GM18502 (cell line): ENCODE results near the gene C2orf68.
A peak's percentile ranks its signal among the peaks of the same experiment; 100 is the strongest.
"Not testable (repeated sequence)": the region's sequence is repeated elsewhere in the genome, so short reads cannot be mapped to it uniquely, and the experiment has no call there.

ENCODE experiments used
- ATAC-seq: cut with Tn5 transposase; IDR thresholded peaks from one replicate; pipeline ENCODE4 v1.9.1; 2021; ENCODE audit warnings: mild to moderate bottlenecking; ENCODE audit not compliant: unreplicated experiment, poor library complexity

Gene C2orf68

DNA sequence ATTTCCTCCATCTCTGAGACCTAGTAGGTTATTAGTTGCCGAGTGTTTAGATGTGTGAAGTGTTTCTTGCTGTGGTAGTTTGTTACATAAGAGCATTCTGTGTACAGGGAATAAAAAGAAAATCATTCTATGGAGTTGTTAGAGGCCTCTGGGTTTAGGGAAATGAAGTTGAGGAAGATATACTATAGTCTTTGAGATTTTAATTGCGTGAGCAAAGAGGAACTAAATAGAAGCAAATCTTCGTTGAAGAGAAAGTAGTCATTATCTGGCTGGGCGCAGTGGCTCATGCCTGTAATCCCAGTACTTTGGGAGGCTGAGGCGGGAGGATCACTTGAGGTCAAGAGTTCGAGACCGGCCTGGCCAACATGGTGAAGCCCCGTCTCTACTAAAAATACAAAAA lies 23.1 kb upstream of the C2orf68 start:
- ATAC-seq = no peak

DNA sequence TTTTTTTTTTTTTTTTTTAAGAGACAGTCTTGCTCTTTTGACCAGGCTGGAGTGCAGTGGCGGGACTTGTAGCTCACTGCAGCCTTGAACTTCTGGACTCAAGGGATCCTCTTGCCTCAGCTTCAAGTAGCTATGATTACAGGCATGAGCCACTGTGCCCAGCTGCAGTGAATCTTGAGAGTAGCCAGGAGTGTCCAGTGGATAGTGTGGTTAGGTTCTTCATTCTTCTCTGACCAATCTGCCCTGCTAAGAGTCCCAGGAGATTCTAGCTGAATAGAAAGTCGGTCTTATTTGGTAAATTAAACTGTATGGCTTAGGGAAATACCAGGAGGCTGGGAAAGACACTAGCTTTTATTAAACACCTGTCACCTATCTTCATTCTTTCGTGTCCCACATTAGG lies 19.4 kb upstream of the C2orf68 start:
- no peak for ATAC-seq

DNA sequence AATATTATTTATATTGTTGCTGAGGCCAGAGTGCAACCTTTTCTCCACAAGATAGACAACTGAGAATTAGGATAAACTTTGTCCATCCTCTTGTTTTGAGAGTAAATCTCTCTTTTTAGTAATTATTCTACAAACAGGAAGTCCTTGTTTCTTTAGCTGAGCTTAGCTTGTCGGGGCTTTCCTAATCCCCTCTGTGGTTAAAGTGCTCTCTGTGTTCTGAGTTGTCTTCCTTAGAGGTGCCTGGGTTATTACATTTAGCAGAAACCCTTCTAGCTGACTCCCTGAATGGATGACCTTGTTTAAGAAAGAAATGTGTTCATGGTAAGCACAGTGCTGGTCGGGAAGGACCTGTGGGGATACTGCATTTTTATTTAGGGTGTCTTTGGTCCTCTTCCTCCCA lies 16.8 kb upstream of the C2orf68 start:
- ATAC-seq = peak; percentile 79

DNA sequence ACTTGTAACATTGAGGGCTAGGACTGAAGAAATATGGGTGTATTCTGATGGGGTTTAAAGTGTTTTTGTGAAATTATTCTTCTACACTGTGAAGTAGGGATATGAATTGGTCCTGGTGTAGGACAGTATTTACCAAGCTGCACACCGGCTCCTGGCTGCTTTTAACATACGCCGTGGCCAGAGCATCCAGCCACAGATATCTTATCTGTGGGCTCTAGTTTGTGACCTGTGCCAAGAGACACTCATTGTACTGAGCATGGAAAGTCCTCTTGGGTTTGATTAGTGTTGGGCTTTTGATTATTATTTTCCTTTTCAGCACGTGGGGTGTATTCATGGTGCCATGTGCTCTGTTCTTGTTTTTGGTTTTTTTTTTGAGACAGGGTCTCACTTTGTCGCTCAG lies 12.1 kb upstream of the C2orf68 start:
- ATAC-seq = no peak

DNA sequence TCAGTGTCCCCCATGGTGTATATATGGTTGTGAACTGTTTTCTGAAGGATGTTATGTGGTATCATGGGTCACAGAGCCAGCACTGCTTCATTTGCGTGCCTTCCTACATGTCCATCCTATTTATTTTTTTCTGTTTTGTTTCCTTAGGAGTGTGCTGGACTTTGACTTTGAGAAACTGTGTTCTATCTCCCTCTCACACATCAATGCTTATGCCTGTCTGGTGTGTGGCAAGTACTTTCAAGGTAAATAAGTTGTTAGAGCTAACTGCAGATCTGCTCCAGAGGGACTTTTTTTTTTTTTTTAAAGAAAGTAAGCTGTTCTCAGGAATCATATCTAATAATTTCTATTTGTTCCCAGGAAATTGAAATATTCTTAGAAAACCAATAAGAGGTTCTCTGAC lies 9.5 kb upstream of the C2orf68 start:
- ATAC-seq = no peak

DNA sequence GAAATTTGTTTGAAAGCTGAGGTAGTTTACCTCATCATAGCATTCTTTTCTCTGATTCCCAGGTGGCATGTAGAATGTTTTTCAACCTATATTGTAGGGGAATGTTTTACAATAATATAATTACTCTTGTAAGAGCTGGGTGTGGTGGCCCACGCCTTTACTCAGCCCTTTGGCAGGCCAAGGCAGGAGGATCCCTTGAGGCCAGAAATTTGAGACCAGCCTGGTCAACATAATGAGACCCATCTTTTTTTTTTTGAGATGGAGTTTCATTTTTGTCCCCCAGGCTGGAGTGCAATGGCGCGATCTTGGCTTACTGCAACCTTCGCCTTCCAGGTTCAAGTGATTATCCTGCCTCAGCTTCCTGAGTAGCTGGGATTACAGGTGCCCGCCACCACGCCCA lies 7.8 kb upstream of the C2orf68 start:
- no peak for ATAC-seq

DNA sequence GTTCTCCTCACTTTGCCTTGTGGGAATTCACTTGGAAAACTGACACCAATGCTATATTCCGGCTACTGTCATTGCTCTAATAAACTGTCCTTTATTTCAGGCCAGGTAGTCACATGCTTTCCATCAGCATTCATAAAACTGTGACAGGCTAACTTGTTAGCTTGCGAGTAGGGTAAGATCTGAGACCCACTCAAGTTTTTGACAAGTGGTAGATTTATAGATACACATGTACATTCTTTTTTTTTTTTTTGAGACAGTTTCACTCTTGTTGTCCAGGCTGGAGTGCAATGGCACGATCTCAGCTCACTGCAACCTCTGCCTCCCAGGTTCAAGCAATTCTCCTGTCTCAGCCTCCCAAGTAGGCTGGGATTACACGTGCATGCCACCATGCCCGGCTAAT lies 5.9 kb upstream of the C2orf68 start:
- not testable (repeated sequence) for ATAC-seq

DNA sequence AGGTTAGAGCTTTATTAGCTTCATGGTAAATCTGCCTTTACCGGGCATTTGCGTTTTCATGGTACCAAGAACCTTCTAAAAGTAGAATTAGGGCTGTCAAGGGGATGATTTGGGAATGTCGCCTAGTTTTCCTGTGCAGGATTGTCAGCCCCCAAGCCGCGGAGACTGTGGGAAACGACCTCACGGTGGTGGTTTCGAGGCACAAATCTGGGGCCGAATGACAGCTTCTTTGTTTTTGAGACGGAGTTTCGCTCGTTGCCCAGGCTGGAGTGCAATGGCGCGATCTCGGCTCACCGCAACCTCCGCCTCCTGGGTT lies 3.5 kb upstream of the C2orf68 start:
- no peak for ATAC-seq

DNA sequence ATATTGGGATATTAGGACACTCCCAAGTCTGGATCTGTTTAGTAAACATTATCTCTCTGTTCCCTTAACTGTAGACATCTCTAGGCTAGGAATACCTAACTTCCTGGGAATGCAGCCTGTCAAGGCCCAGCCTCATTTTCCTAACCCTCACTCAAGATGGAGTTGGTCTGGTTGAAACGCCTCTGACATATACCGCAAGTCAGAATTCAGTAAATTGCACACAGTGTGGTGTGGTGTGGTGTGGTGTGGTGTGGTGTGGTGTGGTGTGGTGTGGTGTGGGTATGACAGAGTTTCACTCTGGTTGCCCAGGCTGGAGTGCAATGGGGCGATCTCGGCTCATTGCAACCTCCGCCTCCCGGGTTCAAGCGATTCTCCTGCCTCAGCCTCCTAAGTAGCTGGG lies 2.9 kb upstream of the C2orf68 start:
- not testable (repeated sequence) for ATAC-seq

DNA sequence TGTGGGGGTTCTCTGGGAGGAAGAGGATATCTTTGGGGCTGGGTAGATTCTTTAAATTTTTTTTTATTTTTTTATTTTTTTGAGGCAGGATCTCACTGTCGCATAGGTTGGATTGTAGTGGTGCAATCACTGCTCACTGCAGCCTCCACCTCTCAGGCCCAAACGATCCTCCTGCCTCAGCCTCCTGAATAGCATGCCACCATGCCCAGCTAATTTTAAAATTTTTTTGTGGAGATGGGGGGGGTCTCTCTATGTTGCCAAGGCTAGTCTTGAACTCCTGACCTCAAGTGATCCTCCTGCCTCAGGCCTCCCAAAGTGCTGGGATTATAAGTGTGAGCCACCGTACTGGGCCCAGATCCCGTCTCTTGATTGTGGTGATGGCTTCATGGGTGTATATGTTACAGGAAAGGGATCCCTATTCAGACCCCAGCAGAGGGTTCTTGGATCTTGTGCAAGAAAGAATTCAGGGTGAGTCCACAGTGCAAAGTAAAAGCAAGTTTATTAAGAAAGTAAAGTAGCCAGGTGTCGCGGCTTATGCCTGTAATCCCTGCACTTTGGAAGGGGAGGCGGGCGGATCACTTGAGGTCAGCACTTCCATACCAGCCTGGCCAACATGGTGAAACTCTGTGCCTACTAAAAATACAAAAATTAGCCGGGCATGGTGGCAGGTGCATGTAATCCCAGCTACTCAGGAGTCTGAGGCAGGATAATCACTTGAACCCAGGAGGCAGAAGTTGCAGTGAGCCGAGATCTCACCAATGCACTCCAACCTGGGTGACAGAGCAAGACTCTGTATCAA lies 2.0 kb upstream of the C2orf68 start:
- ATAC-seq = no peak

DNA sequence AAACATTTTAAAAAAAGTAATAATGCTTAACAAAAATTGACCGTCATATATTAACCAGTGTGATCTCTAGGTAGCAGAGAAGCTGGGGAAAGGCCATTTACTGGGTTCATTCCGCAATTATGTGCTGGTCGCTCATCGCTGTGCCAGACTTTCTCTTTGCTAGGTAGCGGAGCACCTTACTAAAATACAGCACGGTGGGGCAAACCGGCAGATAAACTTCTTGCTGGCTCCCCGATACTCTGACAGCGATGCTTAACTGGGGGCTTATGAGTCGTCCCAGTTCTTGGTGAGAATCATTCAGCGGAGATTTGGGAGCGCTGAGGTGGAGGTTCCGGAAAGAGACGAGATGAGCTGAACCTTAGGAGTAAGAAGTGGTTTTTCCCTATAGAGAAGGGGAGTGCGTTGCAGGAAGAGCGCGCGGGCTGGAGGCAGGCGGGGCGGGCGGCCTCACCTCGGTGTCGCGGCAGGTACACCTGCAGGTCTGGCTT lies 605 bp downstream of the C2orf68 start:
- no peak for ATAC-seq

DNA sequence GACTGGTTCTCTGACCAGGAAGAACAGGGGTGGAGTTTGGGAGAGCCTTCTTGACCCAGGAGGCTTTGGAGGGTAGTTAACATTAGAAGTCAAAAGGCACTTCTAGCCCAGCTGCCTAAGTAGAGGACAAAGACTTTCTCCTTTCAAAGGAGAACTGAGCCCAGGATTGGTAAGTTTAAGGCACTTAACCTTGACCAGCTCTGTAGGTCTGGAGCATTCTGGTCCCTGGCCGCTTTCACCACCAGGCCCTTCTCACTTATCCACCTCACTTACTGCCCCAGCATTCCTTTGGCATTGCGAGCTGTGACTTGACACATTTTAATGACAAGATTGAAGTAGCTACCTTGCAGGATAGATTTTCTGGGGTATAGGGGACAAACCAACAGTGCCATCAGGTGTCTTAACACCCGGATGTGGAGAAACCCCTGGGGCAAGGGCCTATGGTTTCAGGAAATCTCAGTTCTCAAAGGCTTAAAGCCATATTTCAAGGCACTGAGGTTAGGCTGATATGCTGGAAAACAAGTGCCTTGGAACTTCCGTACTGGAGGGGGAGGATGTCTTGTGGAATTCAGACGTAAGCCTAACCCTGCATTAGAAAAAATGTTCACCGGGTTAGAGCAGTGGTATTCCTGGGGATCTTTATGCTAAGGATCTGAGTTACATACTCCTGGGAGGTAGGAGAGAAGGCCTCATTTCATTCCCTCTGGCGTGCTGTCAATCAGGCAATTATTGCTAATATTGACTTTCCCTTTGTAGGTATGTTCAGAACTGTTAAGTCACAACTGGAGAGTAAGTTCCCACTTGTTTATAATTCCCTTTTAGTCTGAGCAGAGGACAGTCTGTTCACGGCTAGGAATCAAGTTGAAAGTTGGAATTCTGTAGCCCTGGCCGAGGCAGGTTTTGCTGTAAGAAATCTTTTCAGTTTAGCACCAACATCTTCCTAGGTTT lies 4.3 kb downstream of the C2orf68 start:
- no peak for ATAC-seq

DNA sequence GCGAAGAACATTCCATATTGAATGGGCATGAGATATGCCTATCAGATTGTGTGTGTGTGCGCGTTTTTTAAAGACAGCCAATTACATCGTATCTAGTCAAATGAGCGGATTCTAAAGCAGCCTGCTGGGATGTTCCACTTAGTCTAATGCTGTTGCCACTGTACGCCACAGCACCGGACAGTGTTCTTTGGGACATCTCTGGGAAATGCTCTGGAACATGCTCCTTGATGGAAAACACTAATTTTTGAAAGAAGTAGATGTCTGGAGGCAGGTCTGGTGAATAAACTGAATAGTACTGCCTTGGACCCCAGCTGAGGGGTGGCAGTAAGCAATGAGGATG lies 5.8 kb downstream of the C2orf68 start:
- no peak for ATAC-seq

DNA sequence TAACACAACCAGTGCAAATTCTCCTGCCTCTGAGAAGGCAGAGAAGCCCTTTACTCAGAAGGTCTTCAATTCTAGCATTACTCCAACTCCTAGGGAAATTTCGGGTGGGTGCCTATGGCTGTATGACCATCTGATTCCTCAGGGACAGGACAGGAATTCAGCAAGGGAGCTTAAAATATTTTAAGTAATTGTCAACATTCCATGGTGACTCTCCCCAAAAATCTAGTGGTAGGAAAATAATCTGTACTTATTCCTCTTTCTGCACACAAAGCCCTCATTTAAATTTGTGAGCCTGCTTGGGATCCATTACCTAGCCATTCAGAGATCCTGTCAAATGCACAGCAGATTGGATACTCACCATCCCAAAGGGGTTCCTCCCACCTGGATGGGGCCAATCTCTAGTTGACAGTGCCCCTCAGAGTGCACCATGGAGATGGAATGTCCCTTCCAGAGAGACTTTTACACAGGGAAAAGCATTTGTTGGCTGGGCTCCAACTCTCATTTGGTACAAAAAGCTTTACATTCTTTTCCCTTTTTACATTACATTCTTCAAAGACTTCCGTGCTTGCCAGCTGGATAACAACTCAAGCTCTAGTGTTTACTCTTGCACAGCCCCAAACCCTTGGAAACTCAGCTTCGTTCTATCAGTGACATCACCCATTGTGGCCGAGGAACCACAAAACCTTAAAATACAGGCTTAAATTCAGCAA lies 6.3 kb downstream of the C2orf68 start:
- ATAC-seq = no peak

DNA sequence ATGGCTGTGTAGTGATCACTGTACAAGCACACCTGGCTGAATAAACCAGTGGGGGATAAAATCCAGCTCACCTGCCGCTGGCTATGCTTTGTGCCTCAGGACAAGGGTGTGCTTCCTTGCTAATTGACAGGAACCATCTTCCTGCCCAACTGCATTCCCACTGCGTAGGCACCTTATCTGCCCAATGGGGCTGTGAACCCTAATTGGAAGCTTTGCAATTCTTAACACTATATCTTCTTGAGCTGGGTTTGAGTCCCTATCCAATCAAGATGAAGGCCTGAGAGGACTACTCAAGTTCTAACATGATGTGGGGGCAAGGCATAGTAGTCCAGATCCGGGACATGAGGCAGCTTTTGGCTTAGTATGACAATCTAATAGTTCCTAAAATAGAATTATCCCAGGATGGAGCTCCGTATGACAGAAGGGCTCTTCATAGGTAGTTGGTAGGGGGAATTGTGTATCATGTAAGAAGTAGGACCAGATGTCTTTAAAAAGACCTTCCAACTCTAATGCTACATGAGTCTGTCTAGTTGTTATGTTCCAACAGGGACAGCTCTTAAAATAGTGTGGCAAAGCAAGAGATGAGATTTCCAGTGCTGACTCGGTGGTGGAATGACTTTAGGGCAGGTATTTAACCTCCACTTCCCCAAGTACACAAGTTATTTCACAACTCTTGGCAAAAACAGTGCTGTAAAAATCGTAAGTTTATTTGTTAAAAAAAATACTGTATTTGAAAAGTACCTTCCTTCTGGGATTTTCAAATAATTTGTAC lies 7.1 kb downstream of the C2orf68 start:
- no peak for ATAC-seq

DNA sequence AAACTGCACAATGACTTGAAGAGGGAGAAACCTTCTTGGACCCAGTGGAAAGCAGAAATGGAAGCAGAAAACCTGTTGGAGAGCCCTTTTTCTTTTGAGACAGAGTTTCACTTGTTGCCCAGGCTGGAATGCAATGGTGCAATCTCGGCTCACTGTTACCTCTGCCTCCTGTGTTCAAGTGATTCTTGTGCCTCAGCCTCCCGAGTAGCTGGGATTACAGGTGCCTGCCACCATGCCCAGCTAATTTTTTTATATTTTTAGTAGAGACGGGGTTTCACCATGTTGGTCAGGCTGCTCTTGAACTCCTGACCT lies 7.8 kb downstream of the C2orf68 start:
- ATAC-seq = not testable (repeated sequence)

DNA sequence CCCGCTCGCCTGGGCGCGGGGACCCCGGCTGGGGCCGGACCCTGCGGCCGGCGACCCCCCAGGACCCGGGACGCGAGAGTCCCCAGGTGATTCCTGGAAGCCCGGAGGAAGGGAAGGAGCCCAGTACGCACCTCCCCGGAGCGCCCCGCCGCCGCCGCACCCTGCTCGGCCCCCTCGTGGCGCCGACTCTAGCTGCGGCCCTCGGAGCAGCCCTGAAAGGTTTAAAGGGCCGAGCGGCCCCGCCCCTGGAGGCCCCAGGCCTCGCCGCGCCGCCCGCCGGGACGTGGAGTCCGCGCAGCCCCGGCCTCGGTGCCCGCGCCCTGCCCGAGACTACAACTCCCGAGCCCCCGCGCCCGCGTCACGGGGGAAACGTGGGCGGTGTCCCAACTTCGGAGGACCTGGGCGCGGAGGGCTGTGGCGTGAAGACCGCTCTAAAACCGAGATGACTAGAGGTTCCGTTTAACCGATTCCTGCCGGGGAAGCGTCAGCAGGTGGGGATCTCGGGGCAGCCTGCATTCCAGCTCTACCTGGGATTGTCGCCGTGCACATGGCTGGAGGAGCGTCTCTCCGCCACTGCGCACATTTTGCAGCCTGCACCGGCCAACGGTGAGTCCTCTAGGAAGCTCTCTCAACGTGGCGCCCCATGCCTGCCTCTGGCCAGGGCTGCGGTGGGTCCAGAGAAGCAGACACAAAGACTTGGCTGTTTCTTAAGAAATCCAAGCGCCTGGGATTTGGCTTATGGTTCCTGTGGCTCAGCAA lies 9.2 kb downstream of the C2orf68 start, which contains the start of gene TMEM150A:
TMEM150A (minus strand) TSS at position 223 of the 759 bp plus-strand sequence. CDS start 750 bp downstream, outside the sequence.
- ATAC-seq = peak; percentile 96

DNA sequence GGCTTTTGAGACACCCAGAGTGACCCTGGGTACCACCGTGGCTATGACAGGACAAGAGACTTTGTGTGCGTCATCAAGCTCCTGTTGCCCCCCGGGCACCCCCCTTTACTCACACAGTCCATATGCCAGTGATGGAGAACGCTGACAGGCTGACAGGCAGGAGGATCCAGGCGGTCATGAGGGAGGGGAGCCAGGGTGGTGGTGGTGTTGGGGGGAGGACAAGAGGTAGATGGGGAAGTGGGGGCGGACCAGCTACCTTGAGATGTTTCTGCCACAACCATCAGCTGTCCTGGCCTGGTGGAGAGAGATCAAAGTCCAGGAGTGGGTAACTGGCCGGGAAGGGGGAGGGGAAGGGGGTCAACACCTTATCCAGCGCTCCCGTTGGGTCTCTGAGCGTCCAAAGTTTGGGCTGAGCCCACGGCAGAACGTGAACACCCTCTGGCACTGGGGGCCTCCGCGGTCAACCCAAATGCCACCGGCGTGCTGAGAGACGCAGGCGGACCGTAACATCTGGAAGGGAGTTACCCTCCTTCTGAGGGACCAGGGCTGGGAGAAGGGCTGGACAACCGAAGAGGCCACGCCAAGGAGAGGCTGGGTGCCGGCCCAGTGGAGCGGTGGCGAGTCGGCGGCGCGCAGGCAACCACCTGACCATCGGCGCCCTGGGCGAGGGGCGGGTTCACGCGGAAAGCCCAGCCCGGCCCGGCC lies 9.9 kb downstream of the C2orf68 start:
- ATAC-seq = peak; percentile 46
